ENCODE measurements around the gene LYZL4.

DNA sequence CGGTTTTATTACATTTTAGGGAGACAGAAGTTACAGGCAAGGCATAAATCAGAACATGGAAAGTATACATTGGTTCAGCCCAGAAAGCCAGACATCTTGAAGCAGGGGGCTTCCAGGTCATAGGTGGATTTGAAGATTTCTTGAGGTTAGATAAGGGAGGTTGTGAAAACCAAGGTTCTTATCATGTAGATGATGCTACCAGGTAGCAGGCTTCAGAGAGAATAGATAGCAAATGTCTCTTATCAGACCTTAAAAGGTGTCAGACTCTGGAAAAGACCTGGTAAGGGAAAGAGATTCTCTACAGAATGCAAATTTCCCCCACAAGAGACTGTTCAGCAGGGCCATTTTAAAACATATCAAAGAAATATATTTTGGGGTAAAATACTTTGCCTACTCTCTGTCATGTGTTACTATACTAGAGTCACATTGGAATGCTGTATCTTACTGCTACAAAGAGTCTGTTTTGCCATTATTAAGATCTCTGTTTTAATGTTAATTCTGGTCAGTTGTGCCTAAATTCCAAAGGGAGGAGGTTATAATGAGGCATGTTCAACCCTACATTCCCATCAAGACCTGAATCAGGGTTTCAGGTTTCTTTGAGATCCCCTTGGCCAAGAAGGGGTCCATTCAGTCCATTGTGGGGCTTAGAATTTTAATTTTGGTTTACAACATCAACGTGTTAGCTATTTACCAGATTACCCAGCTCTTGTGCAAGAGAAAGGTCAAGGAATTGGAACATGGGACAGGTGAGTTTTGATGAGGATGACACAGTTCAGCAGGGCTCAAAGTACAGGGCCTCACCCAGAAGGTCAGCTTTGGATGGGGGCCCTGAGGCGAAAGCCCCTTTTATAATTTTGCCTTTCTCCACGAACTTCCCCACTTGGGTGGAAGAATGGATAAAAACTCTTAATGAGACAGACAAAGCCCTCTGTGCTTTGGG, 36.0 kb upstream of the LYZL4 start:
- TF ChIP-seq CTCF (IDR thresholded peaks at IDR 0.05) (no peak), EZH2 (IDR thresholded peaks at IDR 0.05; ENCODE audit: borderline replicate concordance, insufficient read depth, low read depth, low read length, poor library complexity, severe bottlenecking) (no peak)

Measured in B cell (primary cell).